ENCODE measurements around the gene ENTPD7. TPM values are rescaled to one million over a fixed set of nuclear protein-coding genes. Genes with fewer than 3 reads are reported as not detected.

ENTPD7 gene
- total RNA-seq, 2 donors from 2014 or later: 22.6 to 23.9 TPM

DNA sequence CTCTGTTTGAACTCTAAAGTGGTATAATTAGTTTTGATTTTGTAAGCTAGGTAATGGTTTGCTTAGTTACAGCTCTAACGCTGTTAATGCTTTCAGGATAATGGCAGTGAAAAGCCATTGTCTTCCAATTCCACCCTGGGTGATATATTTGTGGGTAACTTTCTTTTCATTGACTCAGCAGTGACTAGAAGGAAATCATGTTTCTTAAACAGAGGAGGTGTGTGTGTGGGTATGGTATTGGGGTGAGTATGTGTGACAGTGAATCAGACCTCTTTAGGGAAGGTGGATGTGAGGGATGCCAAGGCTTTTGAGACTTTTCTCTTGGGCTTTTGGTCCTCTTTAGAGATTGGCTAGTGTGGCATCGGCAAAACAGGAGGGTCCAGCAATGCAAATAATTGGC is 13.6 kb downstream of the ENTPD7 start:
- H3K4me1 ChIP-seq: no peaks in the 10 kb centered on the region
- no peaks in the 10 kb centered on the region for H3K27me3 ChIP-seq
- H3K27ac ChIP-seq: no peak overlapping the region
- no peaks in the 10 kb centered on the region for H3K9me3 ChIP-seq
- no peaks in the 10 kb centered on the region for H3K36me3 ChIP-seq
- H3K4me3 ChIP-seq: no peak overlapping the region
- no peak overlapping the region for H3K9ac ChIP-seq (ENCODE audit: low read depth in 2 of 2, low read length in 2 of 2)
- DNase-seq: no peak
- intact Hi-C loops (cut with DNase I): no loop called here
- TF ChIP-seq, protein P1, sequence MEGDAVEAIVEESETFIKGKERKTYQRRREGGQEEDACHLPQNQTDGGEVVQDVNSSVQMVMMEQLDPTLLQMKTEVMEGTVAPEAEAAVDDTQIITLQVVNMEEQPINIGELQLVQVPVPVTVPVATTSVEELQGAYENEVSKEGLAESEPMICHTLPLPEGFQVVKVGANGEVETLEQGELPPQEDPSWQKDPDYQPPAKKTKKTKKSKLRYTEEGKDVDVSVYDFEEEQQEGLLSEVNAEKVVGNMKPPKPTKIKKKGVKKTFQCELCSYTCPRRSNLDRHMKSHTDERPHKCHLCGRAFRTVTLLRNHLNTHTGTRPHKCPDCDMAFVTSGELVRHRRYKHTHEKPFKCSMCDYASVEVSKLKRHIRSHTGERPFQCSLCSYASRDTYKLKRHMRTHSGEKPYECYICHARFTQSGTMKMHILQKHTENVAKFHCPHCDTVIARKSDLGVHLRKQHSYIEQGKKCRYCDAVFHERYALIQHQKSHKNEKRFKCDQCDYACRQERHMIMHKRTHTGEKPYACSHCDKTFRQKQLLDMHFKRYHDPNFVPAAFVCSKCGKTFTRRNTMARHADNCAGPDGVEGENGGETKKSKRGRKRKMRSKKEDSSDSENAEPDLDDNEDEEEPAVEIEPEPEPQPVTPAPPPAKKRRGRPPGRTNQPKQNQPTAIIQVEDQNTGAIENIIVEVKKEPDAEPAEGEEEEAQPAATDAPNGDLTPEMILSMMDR (IDR thresholded peaks at IDR 0.05): no peak

DNA sequence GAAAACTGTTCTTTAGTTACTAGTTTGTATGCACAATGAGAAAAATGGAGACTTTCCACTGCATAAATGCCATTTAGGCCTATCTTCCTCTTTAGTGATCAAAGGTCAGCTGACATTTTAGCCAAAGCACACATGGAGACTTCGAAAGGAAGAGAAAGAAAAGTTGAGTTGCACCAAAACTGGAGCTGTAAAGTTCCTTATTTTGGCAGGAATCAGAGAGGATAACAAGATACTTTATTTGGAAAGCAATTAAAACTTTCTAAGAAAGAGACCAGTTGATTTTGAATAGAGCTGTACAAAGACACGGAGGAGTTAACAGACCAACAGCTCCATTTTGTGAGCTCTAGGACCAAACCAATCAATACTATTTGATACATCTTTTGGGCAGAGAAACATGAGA is 14.2 kb downstream of the ENTPD7 start:
- Histone ChIP-seq H3K9me3 (no peaks in the 10 kb centered on the region), H3K27ac (no peak overlapping the region), H3K36me3 (no peaks in the 10 kb centered on the region), H3K9ac (ENCODE audit: low read depth in 2 of 2, low read length in 2 of 2) (no peak overlapping the region), H3K4me1 (no peaks in the 10 kb centered on the region), H3K27me3 (no peaks in the 10 kb centered on the region), H3K4me3 (no peak overlapping the region)
- no peak for DNase-seq
- intact Hi-C loops (cut with DNase I): no loop called here
- TF ChIP-seq, protein P1 (IDR thresholded peaks at IDR 0.05): no peak

DNA sequence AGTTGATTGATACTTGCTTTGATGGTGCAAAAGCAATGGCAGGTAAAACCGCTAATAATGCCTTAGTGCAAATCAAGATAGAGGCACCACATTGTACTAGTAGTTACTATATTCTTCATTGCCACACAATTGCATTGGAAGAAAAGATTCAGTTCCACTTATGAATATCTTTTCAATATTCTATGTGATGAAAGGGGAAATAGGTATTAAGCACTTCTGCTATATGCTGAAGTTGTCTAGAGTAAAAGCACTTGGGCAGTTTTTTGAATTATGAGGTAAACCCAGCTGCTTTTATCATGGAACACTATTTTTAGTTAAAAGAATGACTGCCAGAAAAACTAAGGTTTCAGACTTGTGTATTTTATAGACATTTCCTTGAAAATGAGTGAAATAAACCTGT is 15.5 kb downstream of the ENTPD7 start:
- Histone ChIP-seq H3K36me3 (no peaks in the 10 kb centered on the region), H3K9me3 (no peaks in the 10 kb centered on the region), H3K4me3 (no peak overlapping the region), H3K27me3 (no peaks in the 10 kb centered on the region), H3K27ac (no peak overlapping the region), H3K9ac (ENCODE audit: low read depth in 2 of 2, low read length in 2 of 2) (no peak overlapping the region), H3K4me1 (no peaks in the 10 kb centered on the region)
- intact Hi-C loops (cut with DNase I): no loop called here
- no peak for DNase-seq
- TF ChIP-seq, protein P1 (IDR thresholded peaks at IDR 0.05): no peak

DNA sequence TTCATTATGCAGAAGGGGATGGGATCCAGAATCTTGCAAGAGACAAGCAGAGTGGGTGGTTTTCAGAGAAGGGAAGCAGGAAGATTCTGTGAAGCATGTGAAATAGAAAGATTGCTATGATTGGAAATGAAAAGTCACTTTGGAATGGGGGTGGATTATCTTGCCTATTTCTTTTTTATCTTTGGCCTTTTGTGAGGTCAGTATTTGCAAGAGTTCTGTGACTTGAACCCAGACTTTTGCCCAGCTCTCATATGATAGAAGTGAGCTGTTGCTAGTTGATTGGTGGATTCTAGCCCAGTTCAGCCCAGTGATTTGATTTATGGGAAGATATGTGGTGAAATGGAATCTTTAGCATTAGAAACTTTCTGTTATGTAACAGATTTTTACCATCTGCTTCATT is 17.1 kb downstream of the ENTPD7 start:
- Histone ChIP-seq H3K9ac (ENCODE audit: low read depth in 2 of 2, low read length in 2 of 2) (no peak overlapping the region), H3K27me3 (no peaks in the 10 kb centered on the region), H3K9me3 (no peaks in the 10 kb centered on the region), H3K4me1 (no peaks in the 10 kb centered on the region), H3K4me3 (no peak overlapping the region), H3K36me3 (no peaks in the 10 kb centered on the region), H3K27ac (no peak overlapping the region)
- intact Hi-C loops (cut with DNase I): no loop called here
- TF ChIP-seq, protein P1 (IDR thresholded peaks at IDR 0.05): no peak
- no peak for DNase-seq

DNA sequence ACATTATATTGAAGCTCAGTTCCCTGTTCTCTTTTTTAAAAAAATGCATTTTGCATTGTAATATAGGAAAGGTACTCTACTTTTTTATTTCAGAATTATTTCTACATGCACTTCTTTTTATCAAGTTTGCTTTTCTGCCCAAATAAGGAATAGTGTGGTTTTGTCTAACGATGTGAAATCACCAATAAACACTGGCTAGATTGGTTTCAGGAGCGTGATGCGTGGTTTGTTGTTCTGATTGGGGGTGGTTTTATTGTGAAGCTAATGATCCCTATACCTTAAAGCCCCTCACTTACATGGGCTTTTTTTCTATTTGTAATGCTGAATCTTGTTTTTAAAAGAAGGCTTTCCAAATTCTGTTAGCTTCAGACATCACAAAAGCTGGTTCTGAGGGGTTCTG is 17.6 kb downstream of the ENTPD7 start:
- Histone ChIP-seq H3K36me3 (no peaks in the 10 kb centered on the region), H3K9ac (ENCODE audit: low read depth in 2 of 2, low read length in 2 of 2) (no peak overlapping the region), H3K4me1 (no peaks in the 10 kb centered on the region), H3K27ac (no peak overlapping the region), H3K27me3 (no peaks in the 10 kb centered on the region), H3K4me3 (no peak overlapping the region), H3K9me3 (no peaks in the 10 kb centered on the region)
- DNase-seq: no peak
- TF ChIP-seq, protein P1 (IDR thresholded peaks at IDR 0.05): no peak
- intact Hi-C loops (cut with DNase I): no loop called here

DNA sequence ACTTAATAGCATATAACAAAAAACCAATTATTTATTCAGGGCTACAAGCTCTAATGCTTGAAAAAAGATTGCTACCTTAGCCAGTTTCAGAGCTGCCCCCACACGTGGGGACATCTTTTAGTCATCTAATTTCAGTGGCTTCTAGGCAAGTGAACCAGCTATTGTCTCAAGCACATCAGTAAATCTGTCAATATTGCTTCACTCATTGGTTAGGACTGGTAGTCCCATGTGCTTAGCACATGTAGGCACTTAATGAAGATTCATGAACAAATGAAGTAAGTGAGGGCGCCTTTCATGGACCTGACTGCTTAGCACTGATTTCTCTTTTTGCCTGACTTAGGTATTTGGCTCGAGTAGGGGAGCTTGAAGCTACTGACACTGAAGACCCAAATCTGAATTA is 19.6 kb downstream of the ENTPD7 start:
- H3K27me3 ChIP-seq: no peaks in the 10 kb centered on the region

More for the DNA sequence above, 19.6 kb downstream of the ENTPD7 start:
- Histone ChIP-seq H3K4me1 (no peaks in the 10 kb centered on the region), H3K27ac (no peak overlapping the region), H3K9ac (ENCODE audit: low read depth in 2 of 2, low read length in 2 of 2) (no peak overlapping the region), H3K36me3 (no peaks in the 10 kb centered on the region), H3K9me3 (no peaks in the 10 kb centered on the region), H3K4me3 (no peak overlapping the region)
- TF ChIP-seq, protein P1 (IDR thresholded peaks at IDR 0.05): no peak
- intact Hi-C loops (cut with DNase I): no loop called here
- no peak for DNase-seq

Measured in colonic mucosa (tissue), 4 donors.